ENCODE results near the gene CCSER1. TPM values are rescaled to one million over a fixed set of nuclear protein-coding genes. Genes with fewer than 3 reads are reported as not detected.

Gene CCSER1
- total and polyA plus RNA-seq, 2 experiments from 2014 or later = 2.9 to 3.4 TPM

DNA sequence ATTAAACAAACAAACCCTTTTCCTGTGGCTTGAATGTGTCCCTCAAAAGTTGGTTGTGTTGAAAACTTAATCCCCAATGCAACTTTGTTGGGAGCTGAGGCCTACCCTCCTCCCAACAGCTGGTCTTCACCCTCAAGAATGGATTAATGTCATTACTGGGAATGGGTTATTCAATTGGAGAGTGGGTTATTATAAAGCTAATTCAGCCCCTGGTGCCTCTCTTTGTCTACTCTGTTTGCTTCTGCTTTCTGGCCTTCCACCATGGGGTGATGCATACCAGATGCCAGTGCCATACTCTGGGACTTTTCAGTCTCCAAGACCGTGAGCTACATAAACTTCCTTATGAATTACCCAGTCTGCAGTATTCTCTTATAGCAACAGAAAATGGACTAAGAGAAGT, 706.5 kb downstream of the CCSER1 start (continued):
- TF ChIP-seq JUNB (IDR thresholded peaks at IDR 0.05; ENCODE audit: unreplicated experiment) = no peak

DNA sequence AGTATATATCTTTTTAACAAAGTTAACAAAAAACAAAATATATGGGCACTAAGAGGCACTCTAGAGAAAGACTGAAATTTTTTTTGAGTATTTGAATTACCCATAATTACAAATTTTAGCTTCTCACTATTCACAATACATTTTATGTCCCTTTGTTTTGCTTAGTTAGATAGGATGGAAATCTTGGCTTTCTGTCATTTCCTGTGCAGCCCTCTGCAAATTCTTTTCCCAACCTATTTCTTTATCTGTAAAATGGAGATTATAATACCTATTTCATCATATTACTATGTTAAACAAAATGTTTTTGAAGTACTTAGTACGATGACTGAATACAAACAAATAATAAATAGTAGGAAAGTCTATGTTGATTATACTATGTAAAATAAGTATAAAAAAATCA, 710.0 kb downstream of the CCSER1 start:
- Mint-ChIP-seq H3K4me1 (peaks cover 13% of the 10 kb centered on the region), H3K36me3 (ENCODE audit: low read depth) (peaks cover 24% of the 10 kb centered on the region; the same call in 2 of the 3 replicates), H3K27me3 (ENCODE audit: insufficient read depth, low read depth, poor library complexity) (peaks cover 2% of the 10 kb centered on the region), H3K4me3 (no peak overlapping the region), H3K27ac (no peak overlapping the region), H3K9me3 (no peaks in the 10 kb centered on the region; the same call in 2 of the 3 replicates)
- Histone ChIP-seq H4K20me1 (replicated peaks; ENCODE audit: insufficient read depth) (no peaks in the 10 kb centered on the region), H3K9me2 (ENCODE audit: insufficient read depth) (peaks cover 12% of the 10 kb centered on the region; the same call in 1 of the 2 replicates), H3K4me2 (no peak overlapping the region), H3K4me3 (no peak overlapping the region), H3K79me2 (replicated peaks; ENCODE audit: insufficient read depth) (no peaks in the 10 kb centered on the region), H3K27me3 (ENCODE audit: insufficient read depth) (no peaks in the 10 kb centered on the region), H3K27ac (ENCODE audit: low read depth) (no peak overlapping the region), H3K4me1 (ENCODE audit: insufficient read depth) (peaks cover 20% of the 10 kb centered on the region), H3F3A (replicated peaks; ENCODE audit: low read depth) (no peaks in the 10 kb centered on the region), H3K36me3 (ENCODE audit: insufficient read depth) (no peaks in the 10 kb centered on the region), H2AFZ (no peak overlapping the region)
- no peak for DNase-seq (ENCODE audit: low spot score)
- ATAC-seq = no peak
- TF ChIP-seq EZH2 (IDR thresholded peaks at IDR 0.05; ENCODE audit: low read depth, unreplicated experiment) = no peak
- TF ChIP-seq POLR2AphosphoS5 (IDR thresholded peaks at IDR 0.05; ENCODE audit: low read depth) = no peak
- no peak for TF ChIP-seq CREB1 (CRISPR knock-in tag; IDR thresholded peaks at IDR 0.05; ENCODE audit: low read depth)
- no peak for TF ChIP-seq NANOG (IDR thresholded peaks at IDR 0.05; ENCODE audit: borderline replicate concordance)
- no peak for TF ChIP-seq JUNB (IDR thresholded peaks at IDR 0.05; ENCODE audit: unreplicated experiment)
- TF ChIP-seq ZNF331 (CRISPR knock-in tag; IDR thresholded peaks at IDR 0.05; ENCODE audit: low read depth) = no peak
- TF ChIP-seq STAT1 (IDR thresholded peaks at IDR 0.05; ENCODE audit: unreplicated experiment) = no peak
- TF ChIP-seq, protein P1, sequence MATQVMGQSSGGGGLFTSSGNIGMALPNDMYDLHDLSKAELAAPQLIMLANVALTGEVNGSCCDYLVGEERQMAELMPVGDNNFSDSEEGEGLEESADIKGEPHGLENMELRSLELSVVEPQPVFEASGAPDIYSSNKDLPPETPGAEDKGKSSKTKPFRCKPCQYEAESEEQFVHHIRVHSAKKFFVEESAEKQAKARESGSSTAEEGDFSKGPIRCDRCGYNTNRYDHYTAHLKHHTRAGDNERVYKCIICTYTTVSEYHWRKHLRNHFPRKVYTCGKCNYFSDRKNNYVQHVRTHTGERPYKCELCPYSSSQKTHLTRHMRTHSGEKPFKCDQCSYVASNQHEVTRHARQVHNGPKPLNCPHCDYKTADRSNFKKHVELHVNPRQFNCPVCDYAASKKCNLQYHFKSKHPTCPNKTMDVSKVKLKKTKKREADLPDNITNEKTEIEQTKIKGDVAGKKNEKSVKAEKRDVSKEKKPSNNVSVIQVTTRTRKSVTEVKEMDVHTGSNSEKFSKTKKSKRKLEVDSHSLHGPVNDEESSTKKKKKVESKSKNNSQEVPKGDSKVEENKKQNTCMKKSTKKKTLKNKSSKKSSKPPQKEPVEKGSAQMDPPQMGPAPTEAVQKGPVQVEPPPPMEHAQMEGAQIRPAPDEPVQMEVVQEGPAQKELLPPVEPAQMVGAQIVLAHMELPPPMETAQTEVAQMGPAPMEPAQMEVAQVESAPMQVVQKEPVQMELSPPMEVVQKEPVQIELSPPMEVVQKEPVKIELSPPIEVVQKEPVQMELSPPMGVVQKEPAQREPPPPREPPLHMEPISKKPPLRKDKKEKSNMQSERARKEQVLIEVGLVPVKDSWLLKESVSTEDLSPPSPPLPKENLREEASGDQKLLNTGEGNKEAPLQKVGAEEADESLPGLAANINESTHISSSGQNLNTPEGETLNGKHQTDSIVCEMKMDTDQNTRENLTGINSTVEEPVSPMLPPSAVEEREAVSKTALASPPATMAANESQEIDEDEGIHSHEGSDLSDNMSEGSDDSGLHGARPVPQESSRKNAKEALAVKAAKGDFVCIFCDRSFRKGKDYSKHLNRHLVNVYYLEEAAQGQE (IDR thresholded peaks at IDR 0.05; ENCODE audit: unreplicated experiment) = no peak
- TF ChIP-seq EZH2phosphoT487 (IDR thresholded peaks at IDR 0.05; ENCODE audit: unreplicated experiment) = no peak
- no peak for TF ChIP-seq ZNF462 (CRISPR knock-in tag; IDR thresholded peaks at IDR 0.05)
- TF ChIP-seq CTCF (conservative IDR thresholded peaks at IDR 0.05; ENCODE audit: low read depth in 2 of 2) = no peak
- TF ChIP-seq ZNF114 (CRISPR knock-in tag; IDR thresholded peaks at IDR 0.05) = no peak
- TF ChIP-seq, protein P2, sequence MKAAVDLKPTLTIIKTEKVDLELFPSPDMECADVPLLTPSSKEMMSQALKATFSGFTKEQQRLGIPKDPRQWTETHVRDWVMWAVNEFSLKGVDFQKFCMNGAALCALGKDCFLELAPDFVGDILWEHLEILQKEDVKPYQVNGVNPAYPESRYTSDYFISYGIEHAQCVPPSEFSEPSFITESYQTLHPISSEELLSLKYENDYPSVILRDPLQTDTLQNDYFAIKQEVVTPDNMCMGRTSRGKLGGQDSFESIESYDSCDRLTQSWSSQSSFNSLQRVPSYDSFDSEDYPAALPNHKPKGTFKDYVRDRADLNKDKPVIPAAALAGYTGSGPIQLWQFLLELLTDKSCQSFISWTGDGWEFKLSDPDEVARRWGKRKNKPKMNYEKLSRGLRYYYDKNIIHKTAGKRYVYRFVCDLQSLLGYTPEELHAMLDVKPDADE (IDR thresholded peaks at IDR 0.05) = no peak
